Renal cortex interstitium (tissue), 15 donors: Measurements from ENCODE around the gene ZFAND2A. TPM values are rescaled to one million over a fixed set of nuclear protein-coding genes. Genes with fewer than 3 reads are reported as not detected.
"Not testable (repeated sequence)": the region's sequence is repeated elsewhere in the genome, so short reads cannot be mapped to it uniquely, and the experiment has no call there.

Experiments used
- DNase-seq, 11 donors: peaks; one replicate each; pipeline ENCODE4 v3.0.0-alpha.2; 2013; ENCODE audit warnings: low read depth in 9 of 11, low spot score in 4 of 11; ENCODE audit errors: extremely low read depth in 1 of 11
- long read RNA-seq, 16 experiments: transcript quantifications; one replicate each; lab custom pipeline, GENCODE V29; 2026
- polyA plus RNA-seq, 3 donors: library from polyadenylated mRNA; unstranded; fragments of 120-200 nt; gene quantifications; one replicate each; pipeline ENCODE4 v1.2.1, GENCODE V29; 2013; ENCODE audit not compliant: insufficient read length in 3 of 3

Gene ZFAND2A
- polyA plus RNA-seq: 10 to 100 TPM; 19.3 to 24.6 (median 23.4) TPM
- long read RNA-seq, donor 1, partial matches to known transcripts: 0 of 6 reads
- long read RNA-seq, donor 1, other reads (novel, unspliced or antisense): 0 of 6 reads
- long read RNA-seq, donor 2, transcript ZFAND2A-201 (5 exons, 860 nt): major isoform, 7 of 8 reads
- long read RNA-seq, donor 2, partial matches to known transcripts: 0 of 8 reads
- long read RNA-seq, donor 2, other reads (novel, unspliced or antisense): 0 of 8 reads
- long read RNA-seq, donor 3, transcript ZFAND2A-201 (5 exons, 860 nt): major isoform, 12 of 14 reads
- long read RNA-seq, donor 3, partial matches to known transcripts: 0 of 14 reads
- long read RNA-seq, donor 3, other reads (novel, unspliced or antisense): 0 of 14 reads
- long read RNA-seq, donor 4, transcript ZFAND2A-201 (5 exons, 860 nt): major isoform, 5 of 5 reads
- long read RNA-seq, donor 4, partial matches to known transcripts: 0 of 5 reads
- long read RNA-seq, donor 4, other reads (novel, unspliced or antisense): 0 of 5 reads
- long read RNA-seq, donor 5: 0 reads
- long read RNA-seq, donor 6, transcript ZFAND2A-201 (5 exons, 860 nt): major isoform, 8 of 9 reads
- long read RNA-seq, donor 6, partial matches to known transcripts: 0 of 9 reads
- long read RNA-seq, donor 6, other reads (novel, unspliced or antisense): 0 of 9 reads
- long read RNA-seq, donor 7, transcript ZFAND2A-201 (5 exons, 860 nt): major isoform, 5 of 11 reads
- long read RNA-seq, donor 7, partial matches to known transcripts: 0 of 11 reads
- long read RNA-seq, donor 7, other reads (novel, unspliced or antisense): 0 of 11 reads
- long read RNA-seq, donor 8: 0 reads
- long read RNA-seq, donor 9, partial matches to known transcripts: 0 of 2 reads
- long read RNA-seq, donor 9, other reads (novel, unspliced or antisense): 0 of 2 reads
- long read RNA-seq, donor 10, transcript ZFAND2A-201 (5 exons, 860 nt): major isoform, 14 of 17 reads
- long read RNA-seq, donor 10, partial matches to known transcripts: 0 of 17 reads
- long read RNA-seq, donor 10, other reads (novel, unspliced or antisense): 0 of 17 reads
- long read RNA-seq, donor 11, transcript ZFAND2A-201 (5 exons, 860 nt): major isoform, 6 of 7 reads
- long read RNA-seq, donor 11, partial matches to known transcripts: 0 of 7 reads
- long read RNA-seq, donor 11, other reads (novel, unspliced or antisense): 0 of 7 reads
- long read RNA-seq, donor 12, transcript ZFAND2A-201 (5 exons, 860 nt): major isoform, 5 of 5 reads
- long read RNA-seq, donor 12, partial matches to known transcripts: 0 of 5 reads
- long read RNA-seq, donor 12, other reads (novel, unspliced or antisense): 0 of 5 reads
- long read RNA-seq, donor 13: 0 reads
- long read RNA-seq, donor 14, transcript ZFAND2A-201 (5 exons, 860 nt): major isoform, 8 of 8 reads
- long read RNA-seq, donor 14, partial matches to known transcripts: 0 of 8 reads
- long read RNA-seq, donor 14, other reads (novel, unspliced or antisense): 0 of 8 reads
- long read RNA-seq, donor 15, partial matches to known transcripts: 0 of 4 reads
- long read RNA-seq, donor 15, other reads (novel, unspliced or antisense): 0 of 4 reads
- long read RNA-seq, donor 16, transcript ZFAND2A-201 (5 exons, 860 nt): major isoform, 21 of 23 reads
- long read RNA-seq, donor 16, partial matches to known transcripts: 0 of 23 reads
- long read RNA-seq, donor 16, other reads (novel, unspliced or antisense): 0 of 23 reads

GRCh38 chr7:1159891-1160669 is at the start of gene ZFAND2A:
Gene ZFAND2A, minus strand, starts transcription at chr7:1160196. Its CDS starts 1,984 bp downstream, at chr7:1158212.
- DNase-seq: peak; percentile 85 to 96 (median 94)

- no peak for DNase-seq
These were observed 49.1 kb upstream of the ZFAND2A start for GRCh38 chr7:1209097-1209496.

- DNase-seq: not testable (repeated sequence)
These were observed 45.7 kb upstream of the ZFAND2A start for GRCh38 chr7:1205742-1206141.

GRCh38 chr7:1204460-1205140 is 44.6 kb upstream of the ZFAND2A start:
- DNase-seq: no peak

GRCh38 chr7:1202914-1203313 is 42.9 kb upstream of the ZFAND2A start:
- not testable (repeated sequence) for DNase-seq

GRCh38 chr7:1201916-1202315 is 41.9 kb upstream of the ZFAND2A start:
- DNase-seq: no peak

GRCh38 chr7:1200045-1200444 is 40.0 kb upstream of the ZFAND2A start:
- DNase-seq: no peak

GRCh38 chr7:1197997-1198625 is 38.1 kb upstream of the ZFAND2A start:
- DNase-seq: no peak

GRCh38 chr7:1196950-1197349 is 37.0 kb upstream of the ZFAND2A start:
- no peak for DNase-seq

GRCh38 chr7:1196441-1196840 is 36.4 kb upstream of the ZFAND2A start:
- not testable (repeated sequence) for DNase-seq

GRCh38 chr7:1193593-1194424 is 33.8 kb upstream of the ZFAND2A start:
- peak in 6 of 11 donors; percentile 36 to 72 (median 53) for DNase-seq

GRCh38 chr7:1192171-1192676 is 32.2 kb upstream of the ZFAND2A start:
- peak in 4 of 11 donors; percentile 46 to 66 (median 62) for DNase-seq

- no peak for DNase-seq
These were observed 30.2 kb upstream of the ZFAND2A start for GRCh38 chr7:1189986-1190772.

- DNase-seq: no peak
These were observed 28.8 kb upstream of the ZFAND2A start for GRCh38 chr7:1188720-1189294.
